SK-N-SH (cell line): Measurements from ENCODE around the gene RAB6B.

Experiments
- ELF1 ChIP-seq: IDR thresholded peaks from 2 replicates; pipeline ENCODE4 v1.4.0; 2012
- EZH2phosphoT487 ChIP-seq: fragments of 200-600 bp; sonication (generic); IDR thresholded peaks from 2 replicates; pipeline ENCODE4 v1.6.1; 2017; ENCODE audit warnings: low read depth, mixed run types, mild to moderate bottlenecking, antibody characterized with exemption, moderate library complexity, borderline replicate concordance
- FOXJ3 ChIP-seq: sonication (generic); formaldehyde crosslinking; IDR thresholded peaks from 2 replicates; pipeline ENCODE4 v1.5.1; 2020; ENCODE audit warnings: mild to moderate bottlenecking, missing genetic modification reagents
- NFIC ChIP-seq: IDR thresholded peaks from 2 replicates; pipeline ENCODE4 v1.4.0; 2012; ENCODE audit warnings: borderline replicate concordance
- POLR2AphosphoS5 ChIP-seq: IDR thresholded peaks from 2 replicates; pipeline ENCODE4 v1.6.1; 2012; ENCODE audit warnings: low read depth, low read length
- RAD21 ChIP-seq: IDR thresholded peaks from 2 replicates; pipeline ENCODE4 v1.6.1; 2012; ENCODE audit warnings: mild to moderate bottlenecking, low read length
- RCOR1 ChIP-seq: fragments of 150-350 bp; IDR thresholded peaks from 2 replicates; pipeline ENCODE4 v1.6.1; 2017; ENCODE audit warnings: antibody characterized with exemption, low read length
- TAF1 ChIP-seq: IDR thresholded peaks from 2 replicates; pipeline ENCODE4 v1.6.1; 2012; ENCODE audit warnings: low read depth, mild to moderate bottlenecking, low read length, moderate library complexity, borderline replicate concordance
- TF ChIP-seq, protein P1 (sequence below): fragments of 200-600 bp; sonication (generic); IDR thresholded peaks from 2 replicates; pipeline ENCODE4 v1.6.1; 2017; ENCODE audit warnings: antibody characterized with exemption, mild to moderate bottlenecking, moderate library complexity
- TF ChIP-seq, protein P2 (sequence below): fragments of 150-350 bp; IDR thresholded peaks from 2 replicates; pipeline ENCODE4 v1.6.1; 2017; ENCODE audit warnings: antibody characterized with exemption, low read length, low read depth, borderline replicate concordance
- TF ChIP-seq, protein P3 (sequence below): IDR thresholded peaks from 2 replicates; pipeline ENCODE4 v1.6.1; 2012; ENCODE audit warnings: mild to moderate bottlenecking, low read depth, low read length, moderate library complexity
- TF ChIP-seq, protein P4 (sequence below): IDR thresholded peaks from 2 replicates; pipeline ENCODE4; 2012

DNA sequence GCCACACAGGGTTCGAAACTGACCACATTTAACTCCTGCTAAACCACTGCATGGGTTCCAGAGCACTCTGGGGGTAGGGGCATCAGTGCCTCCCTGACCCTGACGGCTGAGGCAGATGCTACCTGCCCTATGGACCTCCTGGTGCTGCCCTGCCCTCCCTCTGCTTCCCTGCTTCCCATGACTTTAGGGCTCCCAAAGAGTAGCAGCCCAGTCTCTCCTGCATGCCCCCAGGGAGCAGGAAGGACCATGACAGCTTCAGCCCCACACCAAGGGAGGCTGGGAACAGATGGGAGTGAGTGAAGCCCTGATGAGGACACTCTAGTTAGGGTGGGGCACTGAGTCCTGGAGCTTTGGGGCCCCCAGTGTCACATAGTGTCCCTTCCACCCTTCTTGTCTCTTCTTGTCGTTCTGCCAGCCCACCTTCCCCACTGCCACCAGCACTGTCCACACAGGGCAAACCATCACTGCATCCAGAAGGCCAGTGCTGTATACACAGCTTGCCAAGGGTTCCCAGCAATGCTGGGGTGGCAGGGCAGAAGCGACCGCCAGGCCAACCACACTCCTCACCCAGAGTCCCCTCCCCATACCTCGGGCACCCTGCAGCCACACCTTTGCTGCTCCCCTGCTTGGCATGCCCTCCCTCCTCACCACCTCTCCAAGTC is 59.1 kb downstream of the RAB6B start:
- TF ChIP-seq, protein P1, sequence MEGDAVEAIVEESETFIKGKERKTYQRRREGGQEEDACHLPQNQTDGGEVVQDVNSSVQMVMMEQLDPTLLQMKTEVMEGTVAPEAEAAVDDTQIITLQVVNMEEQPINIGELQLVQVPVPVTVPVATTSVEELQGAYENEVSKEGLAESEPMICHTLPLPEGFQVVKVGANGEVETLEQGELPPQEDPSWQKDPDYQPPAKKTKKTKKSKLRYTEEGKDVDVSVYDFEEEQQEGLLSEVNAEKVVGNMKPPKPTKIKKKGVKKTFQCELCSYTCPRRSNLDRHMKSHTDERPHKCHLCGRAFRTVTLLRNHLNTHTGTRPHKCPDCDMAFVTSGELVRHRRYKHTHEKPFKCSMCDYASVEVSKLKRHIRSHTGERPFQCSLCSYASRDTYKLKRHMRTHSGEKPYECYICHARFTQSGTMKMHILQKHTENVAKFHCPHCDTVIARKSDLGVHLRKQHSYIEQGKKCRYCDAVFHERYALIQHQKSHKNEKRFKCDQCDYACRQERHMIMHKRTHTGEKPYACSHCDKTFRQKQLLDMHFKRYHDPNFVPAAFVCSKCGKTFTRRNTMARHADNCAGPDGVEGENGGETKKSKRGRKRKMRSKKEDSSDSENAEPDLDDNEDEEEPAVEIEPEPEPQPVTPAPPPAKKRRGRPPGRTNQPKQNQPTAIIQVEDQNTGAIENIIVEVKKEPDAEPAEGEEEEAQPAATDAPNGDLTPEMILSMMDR, result no peak
- TF ChIP-seq, protein P2, sequence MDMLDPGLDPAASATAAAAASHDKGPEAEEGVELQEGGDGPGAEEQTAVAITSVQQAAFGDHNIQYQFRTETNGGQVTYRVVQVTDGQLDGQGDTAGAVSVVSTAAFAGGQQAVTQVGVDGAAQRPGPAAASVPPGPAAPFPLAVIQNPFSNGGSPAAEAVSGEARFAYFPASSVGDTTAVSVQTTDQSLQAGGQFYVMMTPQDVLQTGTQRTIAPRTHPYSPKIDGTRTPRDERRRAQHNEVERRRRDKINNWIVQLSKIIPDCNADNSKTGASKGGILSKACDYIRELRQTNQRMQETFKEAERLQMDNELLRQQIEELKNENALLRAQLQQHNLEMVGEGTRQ, result no peak
- TF ChIP-seq POLR2AphosphoS5, result no peak
- no peak for TF ChIP-seq EZH2phosphoT487
- no peak for TF ChIP-seq TAF1
- no peak for TF ChIP-seq RCOR1
- no peak for TF ChIP-seq NFIC
- no peak for TF ChIP-seq RAD21
- TF ChIP-seq, protein P3, sequence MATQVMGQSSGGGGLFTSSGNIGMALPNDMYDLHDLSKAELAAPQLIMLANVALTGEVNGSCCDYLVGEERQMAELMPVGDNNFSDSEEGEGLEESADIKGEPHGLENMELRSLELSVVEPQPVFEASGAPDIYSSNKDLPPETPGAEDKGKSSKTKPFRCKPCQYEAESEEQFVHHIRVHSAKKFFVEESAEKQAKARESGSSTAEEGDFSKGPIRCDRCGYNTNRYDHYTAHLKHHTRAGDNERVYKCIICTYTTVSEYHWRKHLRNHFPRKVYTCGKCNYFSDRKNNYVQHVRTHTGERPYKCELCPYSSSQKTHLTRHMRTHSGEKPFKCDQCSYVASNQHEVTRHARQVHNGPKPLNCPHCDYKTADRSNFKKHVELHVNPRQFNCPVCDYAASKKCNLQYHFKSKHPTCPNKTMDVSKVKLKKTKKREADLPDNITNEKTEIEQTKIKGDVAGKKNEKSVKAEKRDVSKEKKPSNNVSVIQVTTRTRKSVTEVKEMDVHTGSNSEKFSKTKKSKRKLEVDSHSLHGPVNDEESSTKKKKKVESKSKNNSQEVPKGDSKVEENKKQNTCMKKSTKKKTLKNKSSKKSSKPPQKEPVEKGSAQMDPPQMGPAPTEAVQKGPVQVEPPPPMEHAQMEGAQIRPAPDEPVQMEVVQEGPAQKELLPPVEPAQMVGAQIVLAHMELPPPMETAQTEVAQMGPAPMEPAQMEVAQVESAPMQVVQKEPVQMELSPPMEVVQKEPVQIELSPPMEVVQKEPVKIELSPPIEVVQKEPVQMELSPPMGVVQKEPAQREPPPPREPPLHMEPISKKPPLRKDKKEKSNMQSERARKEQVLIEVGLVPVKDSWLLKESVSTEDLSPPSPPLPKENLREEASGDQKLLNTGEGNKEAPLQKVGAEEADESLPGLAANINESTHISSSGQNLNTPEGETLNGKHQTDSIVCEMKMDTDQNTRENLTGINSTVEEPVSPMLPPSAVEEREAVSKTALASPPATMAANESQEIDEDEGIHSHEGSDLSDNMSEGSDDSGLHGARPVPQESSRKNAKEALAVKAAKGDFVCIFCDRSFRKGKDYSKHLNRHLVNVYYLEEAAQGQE, result no peak
- no peak for TF ChIP-seq ELF1
- TF ChIP-seq FOXJ3 (CRISPR knock-in tag), result no peak
- TF ChIP-seq, protein P4, sequence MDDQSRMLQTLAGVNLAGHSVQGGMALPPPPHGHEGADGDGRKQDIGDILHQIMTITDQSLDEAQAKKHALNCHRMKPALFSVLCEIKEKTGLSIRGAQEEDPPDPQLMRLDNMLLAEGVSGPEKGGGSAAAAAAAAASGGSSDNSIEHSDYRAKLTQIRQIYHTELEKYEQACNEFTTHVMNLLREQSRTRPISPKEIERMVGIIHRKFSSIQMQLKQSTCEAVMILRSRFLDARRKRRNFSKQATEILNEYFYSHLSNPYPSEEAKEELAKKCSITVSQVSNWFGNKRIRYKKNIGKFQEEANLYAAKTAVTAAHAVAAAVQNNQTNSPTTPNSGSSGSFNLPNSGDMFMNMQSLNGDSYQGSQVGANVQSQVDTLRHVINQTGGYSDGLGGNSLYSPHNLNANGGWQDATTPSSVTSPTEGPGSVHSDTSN, result no peak
